GM12891 (cell line): Measurements from ENCODE around the gene CDHR5.

Source experiments
- POLR2A ChIP-seq: IDR thresholded peaks from 2 replicates; pipeline ENCODE4 v1.6.1; 2011; ENCODE audit warnings: low read depth, low read length, control low read depth
- POLR2AphosphoS5 ChIP-seq: IDR thresholded peaks from 2 replicates; pipeline ENCODE4 v1.6.1; 2011; ENCODE audit warnings: low read depth, low read length, control low read depth

GRCh38 chr11:586376-587316 is 38.1 kb downstream of the CDHR5 start:
- TF ChIP-seq POLR2A = no peak
- no peak for TF ChIP-seq POLR2AphosphoS5
